T-helper 22 cell (primary cell): ENCODE measurements around the gene KIF9.
"Not testable (repeated sequence)": the region's sequence is repeated elsewhere in the genome, so short reads cannot be mapped to it uniquely, and the experiment has no call there.

Source experiments
- DNase-seq: peaks from one replicate; pipeline ENCODE4 v3.0.0-alpha.2; 2020; ENCODE audit warnings: low read depth

The KIF9 gene, protein sequence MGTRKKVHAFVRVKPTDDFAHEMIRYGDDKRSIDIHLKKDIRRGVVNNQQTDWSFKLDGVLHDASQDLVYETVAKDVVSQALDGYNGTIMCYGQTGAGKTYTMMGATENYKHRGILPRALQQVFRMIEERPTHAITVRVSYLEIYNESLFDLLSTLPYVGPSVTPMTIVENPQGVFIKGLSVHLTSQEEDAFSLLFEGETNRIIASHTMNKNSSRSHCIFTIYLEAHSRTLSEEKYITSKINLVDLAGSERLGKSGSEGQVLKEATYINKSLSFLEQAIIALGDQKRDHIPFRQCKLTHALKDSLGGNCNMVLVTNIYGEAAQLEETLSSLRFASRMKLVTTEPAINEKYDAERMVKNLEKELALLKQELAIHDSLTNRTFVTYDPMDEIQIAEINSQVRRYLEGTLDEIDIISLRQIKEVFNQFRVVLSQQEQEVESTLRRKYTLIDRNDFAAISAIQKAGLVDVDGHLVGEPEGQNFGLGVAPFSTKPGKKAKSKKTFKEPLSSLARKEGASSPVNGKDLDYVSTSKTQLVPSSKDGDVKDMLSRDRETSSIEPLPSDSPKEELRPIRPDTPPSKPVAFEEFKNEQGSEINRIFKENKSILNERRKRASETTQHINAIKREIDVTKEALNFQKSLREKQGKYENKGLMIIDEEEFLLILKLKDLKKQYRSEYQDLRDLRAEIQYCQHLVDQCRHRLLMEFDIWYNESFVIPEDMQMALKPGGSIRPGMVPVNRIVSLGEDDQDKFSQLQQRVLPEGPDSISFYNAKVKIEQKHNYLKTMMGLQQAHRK

DNA sequence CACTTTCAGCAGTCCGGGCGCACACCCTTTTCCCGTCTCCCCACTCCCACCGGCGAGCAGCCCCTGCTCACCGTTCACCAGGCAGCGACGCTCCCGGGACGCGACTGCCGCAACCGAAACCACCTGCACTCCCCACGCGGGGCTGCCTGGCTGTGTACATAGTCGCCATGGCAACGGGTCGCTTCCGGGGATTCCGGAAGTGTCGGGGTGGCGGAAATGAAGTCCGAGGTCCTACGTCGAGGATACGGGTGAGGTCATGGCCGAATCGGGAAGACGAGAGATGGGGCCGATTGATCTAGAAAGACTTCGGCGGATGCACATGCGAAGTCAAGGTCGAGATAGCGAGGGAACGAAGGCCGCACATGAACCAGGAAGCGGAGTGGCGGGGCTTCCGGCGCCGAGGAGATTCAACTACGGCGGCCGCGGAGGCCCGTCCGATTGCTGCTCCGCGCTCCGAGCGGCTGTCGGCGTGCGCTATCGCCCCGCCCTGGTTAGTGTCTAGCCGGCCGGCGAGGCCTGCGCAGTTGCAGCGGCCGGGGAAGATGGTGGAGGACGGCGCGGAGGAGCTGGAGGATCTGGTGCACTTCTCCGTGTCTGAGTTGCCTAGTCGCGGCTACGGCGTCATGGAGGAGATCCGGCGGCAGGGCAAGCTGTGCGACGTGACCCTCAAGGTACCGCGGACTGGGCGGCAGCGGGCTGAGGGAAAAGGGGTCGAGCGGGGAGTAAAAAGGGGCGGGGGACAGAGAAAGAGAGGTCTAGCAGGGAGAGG, at the start of gene KIF9, which contains the start of gene KLHL18:
TSS of gene KIF9 (minus strand) at position 376 of the 769 bp plus-strand sequence. CDS start 5,425 bp downstream, outside the sequence.
TSS of gene KLHL18 (plus strand) at position 521 of the 769 bp plus-strand sequence. CDS start at position 543, 22 bp downstream.
- peak; percentile 97 for DNase-seq

DNA sequence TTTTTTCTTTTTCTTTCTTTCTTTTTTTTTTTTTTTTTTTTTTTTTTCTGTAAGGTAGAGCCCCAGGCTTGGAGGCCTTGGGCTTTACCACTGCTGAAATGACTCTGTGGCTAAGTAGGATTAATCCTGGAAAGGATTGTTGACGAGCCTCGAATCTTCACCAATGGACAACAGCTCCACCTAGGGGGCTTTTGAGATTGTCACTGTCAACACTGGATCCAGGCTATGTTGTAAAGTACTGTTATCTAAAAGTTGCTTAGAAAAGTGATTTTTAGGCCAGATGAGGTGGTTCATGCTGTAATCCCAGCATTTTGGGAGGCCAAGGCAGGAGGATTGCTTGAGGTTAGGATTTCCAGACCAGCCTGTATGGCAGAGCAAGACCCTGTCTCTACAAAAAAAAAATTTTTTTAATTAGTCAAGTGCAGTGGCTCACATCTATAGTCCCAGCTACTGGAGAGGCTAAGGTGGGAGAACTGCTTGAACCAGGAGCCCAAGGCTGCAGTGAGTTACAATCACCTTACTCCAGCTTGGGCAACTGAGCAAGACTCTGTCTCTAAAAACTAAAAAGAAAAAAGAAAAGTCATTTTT, 41.8 kb upstream of the KIF9 start:
- no peak for DNase-seq

DNA sequence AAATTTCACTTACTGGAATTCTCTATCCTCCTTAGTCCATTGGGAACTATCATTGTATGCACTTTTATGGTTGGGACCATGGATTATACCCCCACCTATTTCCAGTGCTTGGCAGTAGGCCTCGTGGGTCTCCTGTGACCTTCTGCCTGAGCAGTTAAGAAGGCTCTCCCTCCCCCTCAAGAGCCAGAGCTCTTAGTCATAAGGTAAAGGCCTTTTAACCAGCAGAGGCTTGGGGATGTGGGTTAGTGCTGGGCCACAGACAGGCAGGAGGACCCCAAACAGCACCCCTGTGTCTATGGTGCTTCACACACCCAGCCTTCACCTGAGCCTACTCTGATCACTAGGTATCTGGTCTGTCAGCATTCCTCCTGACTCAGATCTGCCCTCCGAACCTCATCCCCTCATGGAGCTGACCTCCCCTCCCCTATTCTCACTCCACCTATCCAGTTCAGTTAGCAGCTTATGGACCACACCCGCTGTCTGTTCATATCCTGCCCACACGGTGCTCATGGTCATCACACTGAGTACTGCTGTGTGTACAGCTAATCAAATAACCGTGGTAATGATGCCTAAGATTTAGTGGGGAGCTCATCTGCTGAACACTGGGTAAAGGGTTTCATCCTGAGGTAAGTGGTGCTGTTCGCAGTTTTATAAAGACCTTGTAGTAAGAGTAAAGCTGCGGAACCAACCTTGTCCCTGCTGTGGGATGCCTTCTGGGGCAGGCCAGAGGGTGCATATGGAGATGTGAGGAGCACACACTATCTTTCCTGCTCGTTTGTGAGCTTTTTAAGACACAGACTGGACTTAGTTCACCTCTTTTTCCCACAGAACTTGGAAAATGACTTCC, 41.1 kb upstream of the KIF9 start:
- DNase-seq, result no peak

DNA sequence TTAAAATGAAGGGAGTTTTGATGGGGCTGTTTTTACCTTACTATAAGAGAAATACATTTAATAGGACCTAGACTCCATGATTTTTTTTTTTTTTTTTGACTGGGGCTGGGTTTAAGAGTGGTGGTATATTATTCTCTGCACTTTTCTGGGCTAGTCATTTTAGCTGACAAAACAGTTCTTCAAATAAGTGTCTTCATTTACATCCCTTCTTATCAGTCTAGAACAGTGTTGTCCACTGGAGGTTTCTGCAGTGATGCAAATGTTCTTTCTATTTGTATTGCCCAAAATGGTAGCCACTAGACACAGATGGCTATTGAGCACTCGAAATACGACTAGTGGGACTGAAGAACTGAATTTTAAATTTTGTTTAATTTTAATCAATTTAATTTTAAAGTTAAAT, 37.4 kb upstream of the KIF9 start:
- no peak for DNase-seq

DNA sequence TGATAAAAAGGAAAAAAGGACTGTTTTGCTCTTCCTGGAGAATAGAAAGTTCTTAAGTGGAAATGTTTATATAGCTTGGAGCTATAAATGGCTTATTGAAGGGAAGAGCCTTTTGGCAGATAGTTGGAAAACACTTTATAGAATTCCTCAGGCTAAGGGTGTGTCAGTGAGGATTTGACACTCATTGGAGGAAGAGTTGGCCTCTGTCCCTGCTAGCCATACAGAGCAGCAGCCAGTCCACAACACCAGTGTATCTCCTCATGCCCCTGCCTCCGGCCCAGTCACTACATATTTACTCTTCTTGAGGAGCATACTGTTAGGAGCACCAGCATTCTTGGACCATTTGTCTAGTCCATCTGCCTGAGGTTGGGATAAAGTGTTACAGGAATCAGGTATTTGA, 36.3 kb upstream of the KIF9 start:
- no peak for DNase-seq

DNA sequence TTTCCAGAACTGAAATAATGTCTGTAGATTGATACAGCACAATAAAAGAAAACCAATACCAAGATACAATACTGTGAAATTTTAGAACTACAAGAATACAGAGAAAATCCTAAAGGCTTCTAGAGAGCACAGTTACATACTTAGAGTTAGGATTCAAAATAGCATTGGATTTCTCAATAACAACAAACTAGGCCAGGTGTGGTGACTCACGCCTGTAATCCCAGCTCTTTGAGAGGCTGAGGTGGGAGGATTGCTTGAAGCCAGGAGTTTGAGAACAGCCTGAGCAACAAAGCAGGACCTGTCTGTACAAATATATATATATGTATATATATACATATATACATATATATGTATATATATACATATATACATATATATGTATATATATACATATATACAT, 33.6 kb upstream of the KIF9 start:
- DNase-seq, result not testable (repeated sequence)

DNA sequence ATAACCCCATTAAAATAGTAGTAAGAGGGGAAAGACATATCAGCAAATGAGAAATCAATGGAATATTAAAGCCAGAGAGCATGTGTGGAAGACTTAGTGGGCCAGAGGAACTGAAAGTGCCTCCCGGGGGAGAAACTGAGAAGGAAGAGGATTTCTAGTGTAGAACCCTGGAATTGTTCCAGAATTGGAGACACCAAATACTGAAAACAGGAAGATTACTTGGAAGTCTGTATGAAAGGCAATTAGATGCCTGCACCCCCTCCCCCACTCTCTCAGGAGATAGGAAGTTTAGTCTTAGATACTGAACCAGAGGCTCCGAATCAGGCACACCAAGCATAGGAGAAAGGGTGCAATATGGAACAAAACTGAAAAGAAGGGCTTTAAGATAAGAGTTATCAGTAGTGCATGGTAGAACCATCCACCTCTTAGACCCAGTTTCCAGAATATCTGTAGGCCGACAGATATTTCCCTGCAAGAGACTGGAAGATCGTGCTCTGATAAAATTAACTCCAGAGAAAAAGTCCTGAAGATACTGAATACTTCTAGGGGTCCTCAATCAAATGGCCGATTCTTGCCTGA, 32.6 kb upstream of the KIF9 start:
- no peak for DNase-seq

DNA sequence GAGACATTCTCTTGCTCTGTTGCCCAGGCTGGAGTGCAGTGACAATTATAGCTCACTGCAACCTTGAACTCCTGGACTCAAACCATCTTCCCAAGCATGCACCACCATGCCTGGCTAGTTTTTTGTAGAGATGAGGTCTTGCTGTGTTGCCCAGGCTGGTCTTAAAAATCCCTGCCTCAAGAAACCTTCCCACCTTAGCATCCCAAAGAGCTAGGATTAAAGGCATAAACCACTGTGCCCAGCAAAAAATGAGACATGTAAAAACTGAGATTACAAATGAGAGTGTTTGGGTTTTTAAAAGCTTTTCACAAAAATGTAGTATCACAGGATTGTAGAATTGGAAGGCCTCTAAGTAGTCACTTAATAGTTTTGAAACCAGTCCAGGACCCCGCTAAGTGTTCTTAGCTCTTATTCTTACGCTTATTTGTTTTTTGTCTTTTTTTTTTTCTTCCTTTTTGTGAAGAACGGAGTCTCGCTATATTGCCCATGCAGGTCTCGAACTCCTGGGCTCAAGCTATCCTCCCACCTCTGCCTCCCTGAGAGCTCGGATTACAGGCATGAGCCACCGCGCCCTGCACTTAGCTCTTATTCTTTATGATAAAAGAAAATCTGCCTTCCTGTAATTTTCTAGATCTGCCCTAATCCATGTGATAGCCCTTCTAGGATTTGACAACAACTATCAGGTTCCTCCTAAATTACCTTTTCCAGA, 31.6 kb upstream of the KIF9 start:
- no peak for DNase-seq

DNA sequence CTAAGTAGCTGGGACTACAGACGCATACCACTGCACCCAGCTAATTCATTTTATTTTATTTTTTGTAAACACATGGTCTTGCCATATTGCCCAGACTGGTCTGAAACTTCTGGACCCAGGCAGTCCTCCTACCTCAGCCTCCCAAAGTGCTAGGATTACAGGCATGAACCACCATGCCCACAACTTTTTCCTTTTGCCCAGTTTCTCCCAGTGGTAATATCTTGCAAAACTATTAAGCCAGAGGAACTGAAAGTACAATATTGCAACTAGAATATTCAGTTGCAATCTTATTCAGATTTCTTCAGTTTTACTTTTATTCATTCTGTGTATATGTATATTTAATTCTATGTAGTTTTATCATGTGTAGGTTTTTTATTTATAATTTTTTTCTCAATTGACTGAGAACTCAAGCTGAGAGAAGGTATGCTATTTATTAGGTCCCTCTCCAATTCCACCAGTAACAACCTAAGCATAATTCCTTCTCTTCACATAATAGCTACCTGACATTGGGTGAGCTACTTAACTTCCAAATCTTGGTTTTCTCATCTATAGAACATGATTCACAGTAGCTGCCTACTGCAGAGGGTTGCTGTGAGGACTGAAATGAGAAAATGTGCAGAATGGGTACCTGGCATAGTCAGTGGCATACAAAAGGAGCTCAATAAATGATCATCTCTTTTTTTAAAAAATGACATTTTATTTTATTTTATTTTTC, 30.9 kb upstream of the KIF9 start:
- DNase-seq, result no peak

DNA sequence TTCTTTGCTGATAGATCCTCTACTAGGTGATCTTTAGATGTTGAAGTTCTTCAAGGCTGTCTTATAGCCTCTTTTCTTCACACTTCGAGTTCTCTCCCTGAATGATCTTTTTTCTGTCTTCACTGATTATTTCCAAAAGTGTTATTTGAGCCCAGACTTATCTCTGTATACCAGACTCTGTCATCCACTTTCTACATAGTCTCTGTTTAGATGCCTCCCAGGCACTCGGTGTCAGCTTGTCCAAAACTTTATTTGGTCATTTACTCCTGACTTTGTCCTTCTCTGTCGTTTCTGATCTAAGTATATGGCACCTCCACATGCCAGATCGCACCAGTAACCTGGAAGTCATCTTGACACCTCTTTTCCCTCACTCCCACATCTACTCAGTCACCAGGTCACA, 27.8 kb upstream of the KIF9 start:
- no peak for DNase-seq

DNA sequence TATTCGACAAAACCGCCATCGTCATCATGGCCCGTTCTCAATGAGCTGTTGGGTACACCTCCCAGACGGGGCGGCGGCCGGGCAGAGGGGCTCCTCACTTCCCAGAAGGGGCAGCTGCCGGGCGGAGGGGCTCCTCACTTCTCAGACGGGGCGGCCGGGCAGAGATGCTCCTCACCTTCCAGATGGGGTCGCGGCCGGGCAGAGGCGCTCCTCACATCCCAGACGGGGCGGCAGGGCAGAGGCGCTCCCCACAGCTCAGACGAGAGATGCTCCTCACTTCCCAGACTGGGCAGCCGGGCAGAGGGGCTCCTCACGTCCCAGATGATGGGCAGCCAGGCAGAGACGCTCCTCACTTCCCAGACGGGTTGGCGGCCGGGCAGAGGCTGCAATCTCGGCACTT, 26.6 kb upstream of the KIF9 start:
- not testable (repeated sequence) for DNase-seq

DNA sequence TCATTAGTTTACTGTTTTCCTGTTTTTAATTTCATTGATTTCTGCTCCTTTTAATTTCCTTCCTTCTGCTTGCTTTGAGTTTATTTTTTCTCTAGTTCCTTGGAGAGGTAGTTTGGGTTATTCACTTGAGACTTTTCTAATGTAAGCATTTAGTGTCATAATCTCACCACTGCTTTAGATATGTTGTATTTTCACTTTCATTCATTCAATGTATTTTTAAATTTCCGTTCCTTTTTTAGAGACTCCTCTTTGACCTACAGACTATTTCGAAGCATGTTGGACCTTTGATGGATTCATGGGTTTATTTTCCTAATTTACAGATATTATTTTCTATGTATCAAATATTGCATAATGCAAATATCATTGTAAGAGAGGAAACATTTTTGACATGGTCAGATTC, 23.4 kb upstream of the KIF9 start:
- no peak for DNase-seq

DNA sequence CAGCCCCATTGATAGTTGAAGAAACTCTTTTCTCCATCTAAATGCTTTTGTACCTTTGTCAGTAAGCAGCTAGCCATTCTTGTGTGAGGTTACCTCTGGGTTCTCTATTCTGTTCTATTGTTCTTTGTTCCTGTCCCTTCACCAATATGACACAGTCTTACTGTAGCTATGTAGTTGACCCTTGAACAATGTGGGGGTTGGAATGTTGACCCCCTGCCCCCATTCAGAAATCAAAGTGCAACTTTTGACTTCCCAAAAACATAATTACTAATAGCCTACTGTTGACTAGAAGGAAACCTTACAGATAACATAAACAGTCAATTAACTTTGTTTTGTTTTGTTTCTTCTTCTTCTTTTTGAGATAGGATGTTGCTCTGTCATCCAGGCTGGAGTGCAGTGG, 18.9 kb upstream of the KIF9 start:
- DNase-seq, result no peak

DNA sequence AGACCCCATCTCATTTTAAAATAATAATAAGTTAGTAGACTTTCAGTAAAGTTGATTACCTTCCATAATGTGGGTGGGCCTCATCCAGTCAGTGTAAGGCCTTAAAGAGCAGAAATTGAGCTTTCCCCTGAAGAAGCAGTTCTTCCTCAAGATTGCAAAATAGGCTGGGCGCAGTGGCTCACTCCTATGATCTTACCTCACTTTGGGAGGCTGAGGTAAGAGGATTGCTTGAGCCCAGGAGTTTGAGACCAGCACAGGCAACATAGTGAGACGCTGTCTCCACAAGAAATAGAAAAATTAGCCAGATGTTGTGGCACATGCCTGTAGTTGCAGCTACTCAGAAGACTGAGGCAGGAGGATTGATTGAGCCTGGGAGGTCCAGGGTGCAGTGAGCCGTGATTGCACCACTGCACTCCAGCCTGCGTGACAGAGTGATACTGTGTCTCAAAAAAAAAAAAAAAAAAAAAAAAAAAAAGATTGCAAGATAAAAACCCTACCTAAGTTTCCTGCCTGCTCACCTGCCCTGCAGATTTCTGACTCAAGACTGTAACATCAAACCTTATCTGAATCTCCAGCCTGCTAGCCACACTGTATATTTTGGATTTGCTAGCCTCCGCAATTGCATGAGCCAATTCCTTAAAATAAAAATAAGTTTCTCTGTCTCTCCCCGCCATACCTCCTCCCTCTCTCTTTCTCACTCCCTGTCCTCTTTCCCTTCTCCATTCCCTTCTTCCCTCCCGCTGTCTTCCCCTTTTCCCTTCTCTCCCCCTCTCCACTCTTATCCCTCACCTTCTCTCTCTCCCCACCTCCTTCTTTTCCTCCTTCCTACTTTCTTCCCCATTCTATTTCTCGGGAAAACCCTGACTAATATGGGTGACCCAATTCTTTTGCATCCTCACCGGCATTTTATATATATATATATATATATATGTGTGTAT, 17.1 kb upstream of the KIF9 start:
- DNase-seq, result no peak

DNA sequence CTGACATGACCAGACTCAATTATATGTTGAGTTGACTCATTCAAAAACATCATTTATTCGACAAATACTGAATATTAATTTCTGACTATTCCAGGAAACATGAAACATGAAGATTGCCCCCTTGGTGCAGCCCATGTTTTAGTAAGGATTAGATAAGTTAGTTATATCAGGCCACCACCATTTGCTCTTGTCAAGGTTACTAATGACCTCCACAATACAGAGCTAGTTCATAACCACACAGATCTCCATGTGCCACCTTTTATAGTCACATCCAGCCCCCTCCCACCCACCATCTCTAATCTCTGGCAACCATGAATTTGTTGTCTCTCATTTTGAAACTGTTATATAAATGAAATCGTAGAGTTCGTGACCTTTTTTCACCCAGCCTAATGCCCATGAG, 15.8 kb upstream of the KIF9 start:
- DNase-seq, result no peak

DNA sequence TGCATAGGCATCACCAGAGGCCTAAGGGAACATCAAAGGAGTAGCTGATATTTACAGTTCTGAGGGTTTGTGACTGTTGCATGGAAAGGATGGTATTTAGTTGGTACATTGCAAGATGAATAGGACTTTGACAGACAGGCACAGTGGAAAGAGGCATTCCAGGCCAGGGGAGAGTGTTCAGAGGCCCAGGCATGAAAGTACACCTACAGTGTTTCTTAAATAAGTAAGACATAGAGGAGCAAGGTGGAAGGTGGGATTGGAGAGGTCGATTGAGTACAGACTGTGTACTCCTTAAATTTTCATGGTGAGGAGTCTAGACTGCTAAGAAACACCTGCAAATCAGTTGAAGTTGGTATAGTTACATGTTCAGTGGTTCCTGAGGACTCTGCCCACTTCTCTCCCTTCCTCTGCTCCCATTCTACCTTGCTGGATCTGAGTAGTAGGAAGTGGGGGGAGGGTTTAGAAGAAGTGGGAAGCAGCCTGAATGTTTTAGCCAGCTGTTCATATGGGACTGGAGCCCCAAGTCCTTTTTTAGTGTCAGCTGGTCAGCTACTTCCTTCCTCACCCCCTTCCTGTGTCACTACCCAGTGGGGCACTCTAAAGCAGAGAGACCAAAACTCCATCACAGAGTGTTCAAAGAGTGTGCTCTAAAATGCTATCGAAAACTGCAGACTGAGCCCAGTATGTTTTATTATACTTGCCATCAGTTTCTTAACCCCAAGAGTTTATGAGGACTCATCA, 14.1 kb upstream of the KIF9 start:
- DNase-seq, result no peak

DNA sequence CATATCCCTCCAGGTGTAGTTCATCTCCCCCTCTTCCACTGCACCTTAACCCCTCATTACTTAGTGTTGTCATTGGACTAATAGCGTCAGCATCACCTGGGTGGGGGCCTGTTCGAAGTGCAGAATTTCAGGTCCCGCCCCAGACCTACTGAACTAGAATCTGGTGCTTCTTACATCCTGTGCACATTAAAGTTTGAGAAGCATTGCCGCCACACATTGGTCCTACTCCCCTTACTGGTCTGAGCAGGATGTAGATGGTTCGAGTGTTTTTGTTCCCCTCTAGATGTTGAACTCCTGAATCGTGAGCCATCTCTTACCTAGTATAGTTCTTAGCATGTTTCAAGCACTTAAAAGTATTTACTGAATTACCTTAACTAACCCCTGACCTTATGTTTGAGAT, 13.4 kb upstream of the KIF9 start:
- no peak for DNase-seq

DNA sequence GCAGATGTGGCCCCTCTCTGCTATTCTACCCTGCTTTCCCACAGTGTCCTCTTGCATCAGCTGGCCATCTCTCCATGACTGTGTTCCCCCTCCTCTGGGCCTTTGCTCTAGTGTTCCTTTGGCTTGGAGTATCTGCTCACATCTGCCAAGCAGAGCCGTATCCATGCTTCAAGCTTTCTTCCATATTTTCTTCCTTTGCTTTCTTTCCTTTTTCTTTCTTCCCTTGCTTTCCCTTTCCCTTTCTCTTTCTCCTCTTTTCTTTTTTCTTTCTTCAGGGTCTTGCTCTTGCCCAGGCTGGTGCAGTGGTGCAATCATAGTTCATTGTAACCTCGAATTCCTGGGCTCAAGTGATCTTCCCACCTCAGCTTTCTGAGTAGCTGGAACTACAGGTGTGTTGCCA, 12.7 kb upstream of the KIF9 start:
- DNase-seq, result no peak
